Measurements from ENCODE around the gene CFAP73.

GRCh38 chr12:113155060-113155459 lies 5.5 kb downstream of the CFAP73 start:
- TF ChIP-seq CTCF (IDR thresholded peaks at IDR 0.05; ENCODE audit: low read depth, low read length) (no peak), POLR2A (IDR thresholded peaks at IDR 0.05; ENCODE audit: extremely low read depth, insufficient read length) (no peak)
